HCT116 (cell line): ENCODE data around the gene RGCC.

Experiments
- CTCF ChIP-seq, 3 experiments: fragments of 200-600 bp in 1 of 3; sonication (generic) in 1 of 3; IDR thresholded peaks in 2 of 3; conservative IDR thresholded peaks in 1 of 3; 2 replicates each; pipeline ENCODE4 v1.5.1; 2012 to 2017; ENCODE audit warnings: low read depth in 2 of 3, low read length in 2 of 3, antibody characterized with exemption in 1 of 3, borderline replicate concordance in 1 of 3, control low read depth in 1 of 3, mild to moderate bottlenecking in 1 of 3, mixed read lengths in 1 of 3, mixed run types in 1 of 3, moderate library complexity in 1 of 3; ENCODE audit not compliant: insufficient read depth in 1 of 3
- EZH2 ChIP-seq: fragments of 200-600 bp; sonication (generic); IDR thresholded peaks from 2 replicates; pipeline ENCODE4 v1.6.1; 2017; ENCODE audit warnings: antibody characterized with exemption, mixed run types
- EZH2phosphoT487 ChIP-seq: fragments of 200-600 bp; IDR thresholded peaks from 2 replicates; pipeline ENCODE4 v1.6.1; 2018; ENCODE audit warnings: antibody characterized with exemption, borderline replicate concordance
- POLR2A ChIP-seq: IDR thresholded peaks from 2 replicates; pipeline ENCODE4 v1.7.0; 2011; ENCODE audit warnings: borderline replicate concordance; ENCODE audit not compliant: insufficient read depth, insufficient read length; ENCODE audit errors: extremely low read depth
- POLR2AphosphoS5 ChIP-seq: IDR thresholded peaks from 2 replicates; pipeline ENCODE4 v1.6.1; 2011; ENCODE audit warnings: mild to moderate bottlenecking, low read depth, low read length, moderate library complexity
- SIN3A ChIP-seq: IDR thresholded peaks from 2 replicates; pipeline ENCODE4 v1.6.1; 2012; ENCODE audit warnings: low read depth
- SP1 ChIP-seq: IDR thresholded peaks from 2 replicates; pipeline ENCODE4 v1.6.1; 2012; ENCODE audit warnings: low read depth
- SRF ChIP-seq: IDR thresholded peaks from 2 replicates; pipeline ENCODE4 v1.6.1; 2012; ENCODE audit warnings: low read depth
- YY1 ChIP-seq: IDR thresholded peaks from 2 replicates; pipeline ENCODE4 v1.6.1; 2011; ENCODE audit warnings: low read length, low read depth, moderate library complexity, mild to moderate bottlenecking; ENCODE audit not compliant: insufficient replicate concordance; ENCODE audit errors: extremely low read depth

DNA sequence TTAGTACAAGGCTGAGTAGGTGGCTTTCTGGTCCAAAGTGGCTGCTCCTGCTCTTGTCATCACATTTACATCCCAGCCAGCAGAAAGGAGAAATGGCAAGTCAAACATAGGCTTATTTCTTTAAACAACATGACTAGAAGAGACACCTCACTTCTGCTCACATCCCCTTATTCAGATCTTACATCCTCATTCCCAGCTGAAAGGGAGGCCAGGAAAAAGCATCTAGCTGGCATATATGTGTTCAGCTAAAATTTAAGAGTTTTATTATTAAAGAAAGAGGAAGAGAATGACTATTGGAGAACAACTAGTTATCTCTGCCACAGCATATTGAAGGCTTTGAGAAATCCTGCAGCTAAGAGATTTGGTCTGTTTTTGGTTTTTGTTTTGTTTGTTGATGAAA, 34.1 kb downstream of the RGCC start:
- TF ChIP-seq SP1 = no peak
- no peak for TF ChIP-seq POLR2A
- no peak for TF ChIP-seq CTCF (IDR thresholded peaks at IDR 0.05 in 2 of 3, conservative IDR thresholded peaks at IDR 0.05 in 1 of 3; ENCODE audit: borderline replicate concordance in 1 of 3, insufficient read depth in 1 of 3, low read depth in 2 of 3, low read length in 2 of 3)
- TF ChIP-seq EZH2phosphoT487 = no peak
- no peak for TF ChIP-seq SIN3A
- no peak for TF ChIP-seq YY1
- no peak for TF ChIP-seq SRF
- no peak for TF ChIP-seq POLR2AphosphoS5
- no peak for TF ChIP-seq EZH2
